Stimulated activated CD4-positive, alpha-beta T cell treated with anti-CD3 and anti-CD28 coated beads, Interleukin-1b, Interleukin-23, amount 100 ng/mL, for 48 hours (primary cell): ENCODE data around the gene PPP1R37.

Source experiments
- DNase-seq: peaks from one replicate; pipeline ENCODE4 v3.0.0-alpha.2; 2020

Gene PPP1R37

GRCh38 chr19:45140533-45140932 lies 47.6 kb downstream of the PPP1R37 start:
- DNase-seq, result no peak

- DNase-seq, result no peak
Measured at GRCh38 chr19:45141203-45141900, 48.4 kb downstream of the PPP1R37 start.

DNA sequence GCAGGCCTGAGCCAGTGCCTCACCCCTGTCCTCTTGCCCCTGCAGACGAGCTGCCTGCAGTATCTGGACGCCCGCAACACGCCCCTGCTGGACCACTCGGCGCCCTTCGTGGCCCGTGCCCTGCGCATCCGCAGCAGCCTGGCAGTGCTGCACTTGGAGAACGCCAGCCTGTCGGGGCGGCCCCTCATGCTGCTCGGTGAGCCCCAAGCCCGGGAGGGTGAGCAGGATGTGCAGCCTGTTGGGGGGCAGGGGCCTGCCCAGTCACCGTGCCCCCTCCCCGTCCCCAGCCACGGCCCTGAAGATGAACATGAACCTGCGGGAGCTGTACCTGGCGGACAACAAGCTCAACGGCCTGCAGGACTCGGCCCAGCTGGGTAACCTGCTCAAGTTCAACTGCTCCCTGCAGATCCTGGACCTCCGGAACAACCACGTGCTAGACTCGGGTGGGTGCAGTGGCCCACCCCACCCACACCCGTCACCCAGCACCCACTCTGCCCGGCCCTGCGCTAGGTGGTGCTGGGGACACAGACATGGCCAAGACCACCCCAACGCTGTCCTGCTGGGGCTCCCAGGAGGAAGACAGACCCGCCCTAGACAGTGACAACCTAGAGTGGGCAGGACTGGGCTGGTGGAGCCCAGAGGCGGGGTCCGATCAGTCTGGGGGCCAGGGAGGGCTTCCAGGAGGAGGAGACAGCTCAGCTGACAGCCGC lies 49.2 kb downstream of the PPP1R37 start:
- DNase-seq, result no peak

- no peak for DNase-seq
Measured at GRCh38 chr19:45142726-45143110, 49.7 kb downstream of the PPP1R37 start.

- DNase-seq, result no peak
Measured at GRCh38 chr19:45144431-45145269, 51.7 kb downstream of the PPP1R37 start.

DNA sequence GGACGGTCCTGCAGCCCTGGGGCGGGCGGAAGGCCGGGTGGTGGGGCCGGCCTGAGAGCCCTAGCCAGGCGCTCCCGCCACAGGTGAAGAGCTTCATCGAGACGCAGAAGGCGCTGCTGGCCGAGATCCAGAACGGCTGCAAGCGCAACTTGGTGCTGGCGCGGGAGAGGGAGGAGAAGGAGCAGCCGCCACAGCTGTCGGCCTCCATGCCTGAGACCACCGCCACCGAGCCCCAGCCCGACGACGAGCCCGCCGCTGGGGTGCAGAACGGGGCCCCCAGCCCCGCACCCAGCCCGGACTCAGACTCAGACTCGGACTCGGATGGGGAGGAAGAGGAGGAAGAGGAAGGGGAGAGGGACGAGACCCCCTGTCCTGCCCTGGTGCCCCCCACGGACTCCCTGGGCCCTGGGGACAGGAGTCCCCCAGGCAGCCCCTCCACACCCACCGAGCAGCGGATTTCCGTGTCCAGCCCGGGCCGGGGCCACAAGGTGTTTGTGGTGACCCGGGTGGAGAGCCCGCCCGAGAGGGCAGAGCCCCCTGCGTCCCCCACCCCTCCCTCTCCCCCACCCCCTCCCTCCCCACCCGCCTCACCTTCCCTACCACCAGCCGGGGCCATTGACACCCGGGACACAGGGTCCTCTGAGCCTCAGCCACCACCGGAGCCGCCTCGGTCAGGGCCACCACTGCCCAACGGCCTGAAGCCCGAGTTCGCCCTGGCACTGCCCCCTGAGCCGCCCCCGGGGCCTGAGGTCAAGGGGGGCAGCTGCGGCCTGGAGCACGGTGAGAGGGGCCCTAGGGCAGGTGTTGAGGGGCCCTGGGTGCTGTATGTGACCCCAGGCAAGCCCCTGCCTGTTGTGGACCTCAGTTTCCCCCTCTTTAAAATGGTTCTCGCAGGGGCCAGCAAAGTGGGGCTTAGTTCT lies 52.6 kb downstream of the PPP1R37 start:
- no peak for DNase-seq

GRCh38 chr19:45146251-45146650 lies 53.3 kb downstream of the PPP1R37 start:
- no peak for DNase-seq

DNA sequence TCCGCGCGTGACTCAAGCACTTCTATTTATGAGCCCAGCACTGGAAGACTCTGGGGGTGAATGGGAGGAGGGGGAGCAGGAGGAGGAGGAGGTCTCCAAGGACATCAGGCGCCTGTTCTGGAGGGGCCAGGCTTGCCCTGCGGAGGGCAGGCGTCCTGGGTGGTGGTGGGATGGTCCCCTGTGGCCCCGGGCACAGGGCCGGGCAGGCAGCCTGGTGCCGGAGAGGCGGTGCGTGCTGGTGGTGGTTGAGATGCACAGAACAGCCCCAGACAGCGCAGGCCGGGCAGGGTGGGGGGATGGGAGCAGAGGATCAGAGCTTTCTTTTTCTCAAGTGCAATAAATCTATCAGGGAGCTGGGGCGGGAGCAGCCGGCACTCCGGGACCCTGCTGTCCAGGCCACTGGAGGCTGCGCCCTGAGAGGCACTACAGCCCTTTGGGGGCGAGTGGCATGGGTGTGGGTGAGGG lies 53.8 kb downstream of the PPP1R37 start:
- no peak for DNase-seq

DNA sequence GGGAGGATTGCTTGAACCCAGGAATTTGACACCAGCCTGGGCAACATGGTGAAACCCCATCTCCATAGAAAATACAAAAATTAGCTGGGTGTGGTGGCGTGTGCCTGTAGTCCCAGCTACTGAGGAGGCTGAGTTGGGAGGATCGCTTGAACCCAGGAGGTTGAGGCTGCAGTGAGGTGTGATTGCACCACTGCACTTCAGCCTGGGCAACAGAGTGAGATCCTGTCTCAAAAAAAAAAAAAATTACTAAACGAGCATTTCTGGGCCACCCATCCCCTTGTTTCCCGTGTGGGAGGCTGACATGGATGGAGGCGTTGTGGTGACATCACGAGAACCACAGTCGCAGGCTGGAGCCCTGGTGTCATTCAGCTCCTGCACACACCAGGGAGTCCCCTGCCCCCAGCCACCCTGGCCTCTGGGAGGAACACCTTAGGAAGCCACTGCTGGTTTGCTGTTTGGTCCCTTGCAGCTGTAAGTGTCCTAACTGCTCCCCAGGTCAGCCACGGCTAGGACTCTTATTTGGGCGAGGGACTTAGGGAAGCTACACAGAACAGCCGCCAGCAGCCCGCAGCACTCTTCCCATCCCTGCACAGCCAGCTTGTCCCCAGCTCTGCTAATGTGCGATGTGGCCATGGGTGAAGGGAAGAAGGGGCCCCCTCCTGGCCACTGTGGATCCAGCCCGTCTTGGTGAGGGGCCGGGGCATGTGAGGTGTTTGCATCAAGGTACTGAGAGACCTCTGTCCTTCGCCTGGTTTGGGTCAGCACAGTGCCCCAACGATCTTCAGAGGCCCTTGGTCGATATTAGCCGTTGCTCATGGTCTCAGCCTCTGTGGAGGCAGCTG lies 55.1 kb downstream of the PPP1R37 start:
- no peak for DNase-seq

DNA sequence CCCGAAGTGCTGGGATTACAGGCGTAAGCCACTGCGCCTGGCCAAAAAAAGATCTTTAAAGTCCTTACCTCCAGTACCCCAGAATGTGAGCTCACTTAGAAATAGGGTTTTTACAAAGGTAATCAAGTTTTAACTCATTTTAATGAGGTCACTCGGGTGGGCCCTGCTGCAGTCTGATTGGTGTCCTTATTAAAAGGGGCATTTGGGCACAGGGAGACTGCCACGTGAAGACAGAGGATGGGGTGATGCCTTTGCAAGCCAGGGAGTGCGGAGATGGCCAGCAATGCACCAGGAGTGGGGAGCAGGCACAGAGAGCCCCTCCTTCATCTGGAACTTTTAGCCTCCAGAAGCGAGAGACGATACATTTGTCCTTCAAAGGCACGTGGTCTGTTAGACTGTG lies 56.1 kb downstream of the PPP1R37 start:
- DNase-seq, result no peak

- no peak for DNase-seq
Measured at GRCh38 chr19:45150180-45150579, 57.2 kb downstream of the PPP1R37 start.

DNA sequence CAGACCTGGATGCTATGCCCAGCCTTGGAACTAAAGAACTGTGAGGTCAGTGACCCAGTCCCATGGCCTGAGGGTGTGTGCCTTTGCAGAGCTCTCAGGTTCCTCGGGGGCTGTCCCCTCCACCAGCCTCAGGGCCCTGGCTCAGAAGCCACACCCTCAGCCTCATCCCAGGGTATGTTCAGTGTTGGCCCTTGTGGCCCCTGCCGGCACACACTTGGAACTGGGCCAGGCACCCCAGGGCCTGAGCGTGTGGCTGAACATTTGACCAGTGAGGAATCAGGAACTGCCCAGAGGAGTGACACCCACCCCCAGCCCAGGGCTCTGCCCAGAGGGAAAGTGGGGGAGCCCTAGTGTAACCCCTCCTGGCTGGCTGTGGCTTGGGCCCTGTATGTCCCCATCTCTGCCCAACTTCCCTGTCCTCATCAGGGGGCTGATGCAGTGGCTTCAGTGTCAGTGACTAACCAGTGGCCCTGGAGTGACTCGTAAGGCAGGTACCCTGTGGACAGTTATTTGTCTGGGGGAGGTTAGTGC lies 57.8 kb downstream of the PPP1R37 start:
- no peak for DNase-seq

- DNase-seq, result no peak
Measured at GRCh38 chr19:45151320-45151719, 58.3 kb downstream of the PPP1R37 start.

DNA sequence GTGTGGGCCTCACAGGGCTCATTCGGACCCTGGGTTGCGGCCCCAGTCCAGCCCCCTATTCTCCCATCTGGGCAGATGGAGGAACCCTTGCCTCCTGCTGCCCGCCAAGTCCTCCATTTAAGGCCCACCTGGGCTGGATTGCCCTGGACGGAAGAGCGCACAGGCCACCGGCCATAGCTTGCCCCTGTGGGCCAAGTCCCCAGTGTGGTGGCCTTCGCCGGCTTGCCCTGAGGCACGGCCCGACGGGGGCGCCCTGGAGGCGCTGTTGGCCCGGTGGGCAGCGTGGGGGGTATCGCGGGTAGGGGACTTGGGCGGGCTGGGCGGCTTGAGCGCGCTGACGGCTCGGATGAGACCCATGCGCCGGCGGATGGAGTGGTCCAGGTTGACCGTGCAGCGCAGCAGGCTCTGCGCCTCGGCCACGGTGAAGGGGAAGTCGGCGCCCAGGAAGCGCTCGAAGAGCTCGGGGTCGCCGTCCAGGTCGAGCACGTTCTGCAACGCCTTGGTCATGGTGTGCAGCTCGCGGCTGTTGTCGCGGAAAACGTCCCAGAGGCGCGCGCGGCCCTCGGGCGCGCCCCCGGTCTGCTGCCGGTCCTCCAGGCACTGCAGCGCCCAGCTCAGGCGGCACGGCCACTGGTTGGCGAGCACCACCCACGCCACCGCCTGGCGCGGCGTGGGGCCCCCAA lies 59.0 kb downstream of the PPP1R37 start:
- no peak for DNase-seq

- peak; percentile 46 for DNase-seq
Measured at GRCh38 chr19:45152504-45153338, 59.7 kb downstream of the PPP1R37 start.

DNA sequence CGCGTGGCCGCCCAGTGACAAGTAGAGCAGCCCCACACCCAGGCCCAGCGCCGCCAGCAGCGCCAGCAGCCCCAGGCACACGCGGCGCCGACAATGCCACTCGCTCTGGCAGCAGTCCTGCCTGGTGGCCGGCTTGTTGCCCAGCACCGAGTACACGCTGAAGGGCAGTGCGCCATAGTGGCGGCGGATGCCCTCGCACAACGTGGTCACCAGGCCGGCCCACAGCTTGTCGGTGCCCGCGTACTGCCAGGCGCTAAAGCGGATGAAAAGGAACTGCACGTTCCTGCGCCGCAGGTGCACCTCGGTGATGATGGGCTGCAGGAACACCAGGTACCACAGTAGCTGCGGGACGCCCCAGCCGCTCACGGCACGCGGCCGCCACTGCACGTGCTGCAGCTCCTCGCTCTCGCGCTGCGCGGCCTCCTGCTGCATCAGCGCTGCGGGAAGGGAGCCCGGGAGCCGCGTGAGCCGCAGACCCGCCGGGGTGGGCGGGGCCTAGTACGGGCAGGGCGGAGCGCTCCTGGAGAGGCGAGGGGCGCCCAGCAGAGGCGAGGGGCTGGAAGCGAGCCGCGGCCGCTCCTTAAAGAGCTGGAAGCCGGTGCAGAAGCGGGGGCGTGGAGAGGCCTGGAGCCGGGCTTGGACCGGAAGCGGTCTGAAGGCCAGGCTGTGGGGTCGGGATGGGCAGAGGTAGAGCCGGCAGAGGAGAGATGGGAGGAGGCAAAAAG lies 60.5 kb downstream of the PPP1R37 start:
- peak; percentile 39 for DNase-seq

- DNase-seq, result peak; percentile 24
Measured at GRCh38 chr19:45154064-45154827, 61.3 kb downstream of the PPP1R37 start.

DNA sequence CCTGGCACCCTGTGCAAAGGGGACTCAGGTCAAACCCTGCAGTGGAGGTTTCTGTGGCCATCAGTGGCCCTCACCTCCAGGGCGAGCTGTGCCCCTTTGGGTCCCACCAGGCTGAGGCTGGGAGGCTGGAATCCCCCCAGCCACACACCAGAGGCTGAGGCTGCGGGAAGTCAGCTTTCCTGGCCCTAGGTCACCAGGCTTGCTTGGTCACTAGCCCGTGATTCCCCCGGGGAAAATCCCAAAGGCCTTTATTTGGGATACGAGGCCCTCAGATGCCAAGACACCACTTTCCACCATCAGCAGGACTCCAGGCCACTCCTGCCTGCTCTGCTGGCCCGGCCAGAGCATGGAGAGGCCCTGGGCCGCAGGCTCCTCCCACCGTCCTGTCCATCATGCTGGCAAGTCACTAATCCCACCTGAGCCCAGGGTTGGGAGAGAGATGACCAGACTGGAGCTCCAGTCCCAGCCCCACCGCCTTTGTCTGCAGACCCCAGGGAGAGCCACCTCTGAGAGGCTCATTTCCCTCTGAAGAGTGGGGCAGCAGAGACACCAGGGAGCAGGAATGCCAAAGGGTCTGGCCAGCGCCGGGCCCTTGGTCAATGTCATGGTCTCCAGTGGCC lies 63.1 kb downstream of the PPP1R37 start:
- DNase-seq, result no peak
